ENCODE measurements around the gene DLEC1. TPM values are rescaled to one million over a fixed set of nuclear protein-coding genes. Genes with fewer than 3 reads are reported as not detected.

The DLEC1 gene
- total and polyA plus RNA-seq, 9 of the 15 experiments (the other 6 are each of a cell fraction or from before 2014, with no cell fraction given) = 0.07 to 0.08 TPM; not detected in 7

GRCh38 chr3:38136777-38137614 lies 98.0 kb downstream of the DLEC1 start, which contains the start of gene ACAA1 (continued):
- TF ChIP-seq ZBTB33 (CRISPR knock-in tag; IDR thresholded peaks at IDR 0.05) (0 out of 2 replicates have a peak, but pooled peaks have one; percentile 54), BRD4 (IDR thresholded peaks at IDR 0.05) (no peak), TOE1 (IDR thresholded peaks at IDR 0.05; ENCODE audit: borderline replicate concordance) (no peak), TOE1 (CRISPR knock-in tag; IDR thresholded peaks at IDR 0.05; ENCODE audit: borderline replicate concordance, low read depth) (no peak), JUN (IDR thresholded peaks at IDR 0.05; ENCODE audit: borderline replicate concordance, low read depth, low read length) (0 out of 2 replicates have a peak, but pooled peaks have one; percentile 16), JUN (CRISPR knock-in tag; IDR thresholded peaks at IDR 0.05; ENCODE audit: borderline replicate concordance) (0 out of 2 replicates have a peak, but pooled peaks have one; percentile 79), TRIM28 (IDR thresholded peaks at IDR 0.05) (no peak), KLF13 (tag; IDR thresholded peaks at IDR 0.05; ENCODE audit: borderline replicate concordance, low read depth) (0 out of 2 replicates have a peak, but pooled peaks have one; percentile 50), FOXK1 (CRISPR knock-in tag; IDR thresholded peaks at IDR 0.05; ENCODE audit: borderline replicate concordance) (no peak), POLR3G (IDR thresholded peaks at IDR 0.05; ENCODE audit: extremely low read depth, insufficient read length, insufficient replicate concordance) (no peak), LARP7 (IDR thresholded peaks at IDR 0.05) (no peak), HNRNPUL1 (IDR thresholded peaks at IDR 0.05; ENCODE audit: low read length) (no peak), ZFPM2 (CRISPR knock-in tag; IDR thresholded peaks at IDR 0.05) (peak; percentile 71; the same call in 1 of the 2 replicates), MBD2 (IDR thresholded peaks at IDR 0.05; ENCODE audit: borderline replicate concordance, low read depth) (peak; percentile 75; the same call in 1 of the 2 replicates), ATF4 (CRISPR knock-in tag; IDR thresholded peaks at IDR 0.05) (peak; percentile 67; the same call in 1 of the 2 replicates), ZNF76 (CRISPR knock-in tag; IDR thresholded peaks at IDR 0.05; ENCODE audit: borderline replicate concordance) (0 out of 2 replicates have a peak, but pooled peaks have one; percentile 70), IFI16 (CRISPR knock-in tag; IDR thresholded peaks at IDR 0.05) (no peak), ZNF740 (CRISPR knock-in tag; IDR thresholded peaks at IDR 0.05) (no peak), ZNF740 (tag; IDR thresholded peaks at IDR 0.05) (no peak)
- TF ChIP-seq, protein P1, sequence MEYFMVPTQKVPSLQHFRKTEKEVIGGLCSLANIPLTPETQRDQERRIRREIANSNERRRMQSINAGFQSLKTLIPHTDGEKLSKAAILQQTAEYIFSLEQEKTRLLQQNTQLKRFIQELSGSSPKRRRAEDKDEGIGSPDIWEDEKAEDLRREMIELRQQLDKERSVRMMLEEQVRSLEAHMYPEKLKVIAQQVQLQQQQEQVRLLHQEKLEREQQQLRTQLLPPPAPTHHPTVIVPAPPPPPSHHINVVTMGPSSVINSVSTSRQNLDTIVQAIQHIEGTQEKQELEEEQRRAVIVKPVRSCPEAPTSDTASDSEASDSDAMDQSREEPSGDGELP (CRISPR knock-in tag; IDR thresholded peaks at IDR 0.05; ENCODE audit: borderline replicate concordance) = peak; percentile 26; the same call in 1 of the 2 replicates
- TF ChIP-seq, protein P2, sequence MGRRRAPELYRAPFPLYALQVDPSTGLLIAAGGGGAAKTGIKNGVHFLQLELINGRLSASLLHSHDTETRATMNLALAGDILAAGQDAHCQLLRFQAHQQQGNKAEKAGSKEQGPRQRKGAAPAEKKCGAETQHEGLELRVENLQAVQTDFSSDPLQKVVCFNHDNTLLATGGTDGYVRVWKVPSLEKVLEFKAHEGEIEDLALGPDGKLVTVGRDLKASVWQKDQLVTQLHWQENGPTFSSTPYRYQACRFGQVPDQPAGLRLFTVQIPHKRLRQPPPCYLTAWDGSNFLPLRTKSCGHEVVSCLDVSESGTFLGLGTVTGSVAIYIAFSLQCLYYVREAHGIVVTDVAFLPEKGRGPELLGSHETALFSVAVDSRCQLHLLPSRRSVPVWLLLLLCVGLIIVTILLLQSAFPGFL (CRISPR knock-in tag; IDR thresholded peaks at IDR 0.05) = no peak
